ENCODE data around the gene NPAS4.
"Not testable (repeated sequence)": the region's sequence is repeated elsewhere in the genome, so short reads cannot be mapped to it uniquely, and the experiment has no call there.

The NPAS4 gene

DNA sequence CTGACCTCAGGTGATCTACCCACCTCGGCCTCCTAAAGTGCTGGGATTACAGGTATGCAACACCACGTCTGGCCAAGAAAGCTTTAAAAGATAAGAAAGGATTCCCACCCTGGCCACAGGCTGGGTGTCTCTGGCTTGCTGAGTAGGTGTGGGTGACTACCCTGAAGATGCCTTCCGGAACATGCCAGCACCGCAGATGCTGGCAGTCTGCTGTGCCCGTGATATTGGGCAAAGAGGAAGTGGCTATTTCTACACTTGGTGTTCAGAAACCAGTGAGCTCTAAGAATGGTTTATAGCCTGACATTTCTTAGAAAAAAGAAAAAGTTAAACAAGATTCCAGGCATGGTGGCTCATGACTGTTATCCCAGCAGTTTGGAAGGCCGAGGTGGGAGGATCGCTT lies 11.8 kb downstream of the NPAS4 start:
- no peaks in the 10 kb centered on the region for H3K27me3 ChIP-seq (ENCODE audit: control insufficient read depth, low read length)
- H3K27ac ChIP-seq (ENCODE audit: low read depth, low read length): no peak overlapping the region
- no peaks in the 10 kb centered on the region for H4K20me1 ChIP-seq (ENCODE audit: control insufficient read depth, insufficient read depth, low read depth, low read length)
- H3K36me3 ChIP-seq (ENCODE audit: control insufficient read depth, low read length): peaks cover 22% of the 10 kb centered on the region
- H3K4me1 ChIP-seq (ENCODE audit: control insufficient read depth, low read length): peaks cover 2% of the 10 kb centered on the region; the same call in 1 of the 2 replicates
- no peak for TF ChIP-seq EZH2phosphoT487 (IDR thresholded peaks at IDR 0.05; ENCODE audit: borderline replicate concordance, low read length)
- TF ChIP-seq, protein P1, sequence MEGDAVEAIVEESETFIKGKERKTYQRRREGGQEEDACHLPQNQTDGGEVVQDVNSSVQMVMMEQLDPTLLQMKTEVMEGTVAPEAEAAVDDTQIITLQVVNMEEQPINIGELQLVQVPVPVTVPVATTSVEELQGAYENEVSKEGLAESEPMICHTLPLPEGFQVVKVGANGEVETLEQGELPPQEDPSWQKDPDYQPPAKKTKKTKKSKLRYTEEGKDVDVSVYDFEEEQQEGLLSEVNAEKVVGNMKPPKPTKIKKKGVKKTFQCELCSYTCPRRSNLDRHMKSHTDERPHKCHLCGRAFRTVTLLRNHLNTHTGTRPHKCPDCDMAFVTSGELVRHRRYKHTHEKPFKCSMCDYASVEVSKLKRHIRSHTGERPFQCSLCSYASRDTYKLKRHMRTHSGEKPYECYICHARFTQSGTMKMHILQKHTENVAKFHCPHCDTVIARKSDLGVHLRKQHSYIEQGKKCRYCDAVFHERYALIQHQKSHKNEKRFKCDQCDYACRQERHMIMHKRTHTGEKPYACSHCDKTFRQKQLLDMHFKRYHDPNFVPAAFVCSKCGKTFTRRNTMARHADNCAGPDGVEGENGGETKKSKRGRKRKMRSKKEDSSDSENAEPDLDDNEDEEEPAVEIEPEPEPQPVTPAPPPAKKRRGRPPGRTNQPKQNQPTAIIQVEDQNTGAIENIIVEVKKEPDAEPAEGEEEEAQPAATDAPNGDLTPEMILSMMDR (IDR thresholded peaks at IDR 0.05; ENCODE audit: low read depth, low read length, poor library complexity, severe bottlenecking): no peak
- no peaks in the 10 kb centered on the region for H3K9me2 ChIP-seq (replicated peaks; ENCODE audit: control insufficient read depth, low read length)
- H3K4me3 ChIP-seq (ENCODE audit: low read length): no peak overlapping the region
- peaks cover 7% of the 10 kb centered on the region for H3K79me2 ChIP-seq (ENCODE audit: control insufficient read depth, low read length)
- no peaks in the 10 kb centered on the region for H3K9me3 ChIP-seq (ENCODE audit: control insufficient read depth, insufficient read depth, low read length)
- H3F3A ChIP-seq (ENCODE audit: control insufficient read depth, insufficient read depth): 0 out of 2 replicates have a peak, but pooled peaks cover 3% of the 10 kb centered on the region
- H3K4me2 ChIP-seq (ENCODE audit: low read length): no peak overlapping the region

DNA sequence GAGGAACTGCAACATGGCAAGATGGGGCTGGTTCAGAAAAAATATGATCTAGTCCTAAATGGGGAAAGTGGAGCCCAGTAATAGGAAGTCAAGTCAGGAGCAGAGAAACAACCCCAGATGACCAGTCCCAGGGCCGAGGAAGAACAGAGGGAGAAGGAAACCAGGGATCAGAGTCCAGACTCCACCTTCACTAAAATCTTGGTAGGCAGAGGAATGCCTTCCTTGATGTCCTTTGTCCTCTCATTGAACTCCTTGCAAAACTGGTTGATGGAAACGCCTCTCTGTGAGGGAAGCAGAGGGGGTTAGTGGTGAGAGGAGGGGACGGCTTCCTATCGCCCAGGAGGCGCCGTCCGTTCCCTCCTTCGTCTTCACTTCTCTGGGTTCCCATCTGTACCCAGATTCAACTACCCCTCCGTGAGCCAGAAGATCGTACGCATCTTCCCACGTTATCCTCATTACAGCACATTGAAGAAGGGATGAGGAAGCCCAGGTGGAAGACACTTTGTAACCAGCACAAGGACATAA lies 17.2 kb downstream of the NPAS4 start:
- H3K9me3 ChIP-seq (ENCODE audit: control insufficient read depth, insufficient read depth, low read length): peaks cover 5% of the 10 kb centered on the region
- no peaks in the 10 kb centered on the region for H3K27me3 ChIP-seq (ENCODE audit: control insufficient read depth, low read length)
- TF ChIP-seq, protein P1 (IDR thresholded peaks at IDR 0.05; ENCODE audit: low read depth, low read length, poor library complexity, severe bottlenecking): no peak
- no peak for TF ChIP-seq EZH2phosphoT487 (IDR thresholded peaks at IDR 0.05; ENCODE audit: borderline replicate concordance, low read length)
- peaks cover 16% of the 10 kb centered on the region for H3K79me2 ChIP-seq (ENCODE audit: control insufficient read depth, low read length)
- H3K4me1 ChIP-seq (ENCODE audit: control insufficient read depth, low read length): peaks cover 7% of the 10 kb centered on the region
- no peaks in the 10 kb centered on the region for H4K20me1 ChIP-seq (ENCODE audit: control insufficient read depth, insufficient read depth, low read depth, low read length)
- H3F3A ChIP-seq (ENCODE audit: control insufficient read depth, insufficient read depth): no peaks in the 10 kb centered on the region
- H3K36me3 ChIP-seq (ENCODE audit: control insufficient read depth, low read length): peaks cover 22% of the 10 kb centered on the region
- peak overlapping the region; percentile 63 for H3K27ac ChIP-seq (ENCODE audit: low read depth, low read length)
- H3K4me2 ChIP-seq (ENCODE audit: low read length): peak overlapping the region; percentile 84
- H3K9me2 ChIP-seq (replicated peaks; ENCODE audit: control insufficient read depth, low read length): no peaks in the 10 kb centered on the region
- peak overlapping the region; percentile 73 for H3K4me3 ChIP-seq (ENCODE audit: low read length)

DNA sequence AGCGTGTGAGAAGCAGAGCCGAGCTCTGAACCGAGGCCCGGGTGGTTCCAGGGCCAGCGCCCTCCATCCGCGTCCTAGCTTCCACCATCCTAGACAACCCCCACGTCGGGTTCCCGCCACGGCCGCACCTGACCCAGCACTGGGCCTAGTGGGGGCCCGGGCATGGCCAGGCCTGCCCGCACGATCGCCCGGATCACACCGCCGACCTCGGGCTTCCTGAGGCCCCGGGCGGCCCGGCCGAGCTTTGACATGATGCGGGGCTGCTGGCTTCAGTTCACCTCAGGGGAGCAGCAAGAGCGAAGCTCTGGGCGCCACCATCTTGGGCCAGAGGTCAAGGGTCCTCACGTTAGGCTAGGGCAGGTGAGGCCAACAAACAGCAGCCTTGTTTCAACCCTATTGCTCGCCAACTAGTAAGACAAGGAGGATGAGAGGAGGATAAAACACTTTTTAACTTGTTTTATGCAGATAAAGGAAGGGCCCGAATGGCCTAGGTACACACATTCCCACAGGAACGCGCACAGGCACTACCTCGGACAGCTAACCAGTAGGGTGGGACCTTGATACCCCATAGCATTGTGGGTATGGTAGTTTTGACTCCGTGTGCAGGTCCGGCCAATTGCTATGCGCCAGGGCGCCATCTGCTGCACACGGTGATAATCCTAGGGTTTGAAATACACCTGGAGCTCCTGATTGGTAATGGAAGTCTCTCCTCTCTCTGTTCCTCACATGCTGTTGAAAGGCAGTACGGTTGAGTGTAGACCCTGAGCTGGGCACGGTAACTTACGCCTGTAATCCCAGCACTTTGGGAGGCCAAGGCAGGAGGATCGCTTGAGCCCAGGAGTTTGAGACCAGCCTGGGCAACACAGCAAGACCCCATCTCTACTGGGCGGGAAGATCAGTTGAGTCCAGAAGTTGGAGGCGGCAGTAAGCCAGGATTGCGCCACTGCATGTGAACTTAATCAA lies 17.9 kb downstream of the NPAS4 start, which contains the start of gene MRPL11:
Gene MRPL11 (minus strand): TSS at position 345 of the 963 bp plus-strand sequence. CDS start 94 bp downstream, at position 251.
- H3K27ac ChIP-seq (ENCODE audit: low read depth, low read length): peak within 1 kb of the TSS; percentile 63
- H3K4me3 ChIP-seq (ENCODE audit: low read length): peak within 1 kb of the TSS; percentile 73

DNA sequence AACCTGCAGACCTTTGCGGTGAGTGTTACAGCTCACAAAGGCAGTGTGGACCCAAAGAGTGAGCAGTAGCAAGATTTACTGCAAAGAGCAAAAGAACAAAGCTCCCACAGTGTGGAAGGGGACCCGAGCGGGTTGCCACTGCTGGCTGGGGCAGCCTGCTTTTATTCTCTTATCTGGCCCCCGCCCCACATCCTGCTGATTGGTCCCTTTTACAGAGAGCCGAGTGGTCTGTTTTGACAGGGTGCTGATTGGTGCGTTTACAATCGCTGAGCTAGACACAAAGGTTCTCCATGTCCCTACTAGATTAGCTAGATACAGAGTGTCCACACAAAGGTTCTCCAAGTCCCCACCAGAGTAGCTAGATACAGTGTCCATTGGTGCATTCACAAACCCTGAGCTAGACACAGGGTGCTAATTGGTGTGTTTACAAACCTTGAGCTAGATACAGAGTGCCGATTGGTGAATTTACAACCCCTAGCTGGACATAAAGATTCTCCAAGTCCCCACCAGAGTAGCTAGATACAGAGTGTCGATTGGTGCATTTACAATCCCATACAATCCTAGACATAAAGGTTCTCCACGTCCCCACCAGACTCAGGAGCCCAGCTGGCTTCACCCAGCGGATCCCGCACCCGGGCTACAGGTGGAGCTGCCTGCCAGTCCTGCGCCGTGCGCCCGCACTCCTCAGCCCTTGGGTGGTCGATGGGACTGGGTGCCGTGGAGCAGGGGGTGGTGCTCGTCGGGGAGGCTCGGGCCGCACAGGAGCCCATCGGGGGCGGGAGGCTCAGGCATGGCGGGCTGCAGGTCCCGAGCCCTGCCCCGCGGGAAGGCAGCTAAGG lies 19.5 kb downstream of the NPAS4 start:
- H4K20me1 ChIP-seq (ENCODE audit: control insufficient read depth, insufficient read depth, low read depth, low read length); H3K27ac ChIP-seq (ENCODE audit: low read depth, low read length); H3K4me1 ChIP-seq (ENCODE audit: control insufficient read depth, low read length); H3K27me3 ChIP-seq (ENCODE audit: control insufficient read depth, low read length); H3K9me2 ChIP-seq (replicated peaks; ENCODE audit: control insufficient read depth, low read length); H3K4me3 ChIP-seq (ENCODE audit: low read length); H3F3A ChIP-seq (ENCODE audit: control insufficient read depth, insufficient read depth); H3K4me2 ChIP-seq (ENCODE audit: low read length): not testable (repeated sequence)
- peaks cover 19% of the 10 kb centered on the region for H3K36me3 ChIP-seq (ENCODE audit: control insufficient read depth, low read length)
- peaks cover 15% of the 10 kb centered on the region for H3K9me3 ChIP-seq (ENCODE audit: control insufficient read depth, insufficient read depth, low read length)
- peaks cover 16% of the 10 kb centered on the region for H3K79me2 ChIP-seq (ENCODE audit: control insufficient read depth, low read length)

More for the DNA sequence above, 17.9 kb downstream of the NPAS4 start, which contains the start of gene MRPL11:
- TF ChIP-seq, protein P1 (IDR thresholded peaks at IDR 0.05; ENCODE audit: low read depth, low read length, poor library complexity, severe bottlenecking): peak; percentile 88
- no peak for TF ChIP-seq EZH2phosphoT487 (IDR thresholded peaks at IDR 0.05; ENCODE audit: borderline replicate concordance, low read length)
- Histone ChIP-seq H3K27me3 (ENCODE audit: control insufficient read depth, low read length) (no peaks in the 10 kb centered on the region), H4K20me1 (ENCODE audit: control insufficient read depth, insufficient read depth, low read depth, low read length) (no peaks in the 10 kb centered on the region), H3F3A (ENCODE audit: control insufficient read depth, insufficient read depth) (no peaks in the 10 kb centered on the region), H3K9me2 (replicated peaks; ENCODE audit: control insufficient read depth, low read length) (no peaks in the 10 kb centered on the region), H3K36me3 (ENCODE audit: control insufficient read depth, low read length) (peaks cover 22% of the 10 kb centered on the region), H3K4me2 (ENCODE audit: low read length) (peak within 1 kb of the TSS; percentile 84), H3K79me2 (ENCODE audit: control insufficient read depth, low read length) (peaks cover 16% of the 10 kb centered on the region), H3K9me3 (ENCODE audit: control insufficient read depth, insufficient read depth, low read length) (peaks cover 13% of the 10 kb centered on the region), H3K4me1 (ENCODE audit: control insufficient read depth, low read length) (peaks cover 7% of the 10 kb centered on the region)

DNA sequence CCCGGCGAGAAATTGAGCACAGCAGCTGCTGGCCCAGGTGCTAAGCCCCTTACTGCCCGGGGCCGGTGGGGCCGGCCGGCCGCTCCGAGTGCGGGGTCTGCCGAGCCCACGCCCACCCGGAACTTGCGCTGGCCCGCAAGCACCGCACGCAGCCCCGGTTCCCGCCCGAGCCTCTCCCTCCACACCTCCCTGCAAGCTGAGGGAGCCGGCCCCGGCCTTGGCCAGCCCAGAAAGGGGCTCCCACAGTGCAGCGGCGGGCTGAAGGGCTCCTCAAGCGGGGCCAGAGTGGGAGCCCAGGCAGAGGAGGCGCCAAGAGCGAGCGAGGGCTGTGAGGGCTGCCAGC lies 20.1 kb downstream of the NPAS4 start:
- not testable (repeated sequence) for H3K4me3 ChIP-seq (ENCODE audit: low read length); H4K20me1 ChIP-seq (ENCODE audit: control insufficient read depth, insufficient read depth, low read depth, low read length); H3K27ac ChIP-seq (ENCODE audit: low read depth, low read length); H3K27me3 ChIP-seq (ENCODE audit: control insufficient read depth, low read length); H3K9me2 ChIP-seq (replicated peaks; ENCODE audit: control insufficient read depth, low read length); H3K4me2 ChIP-seq (ENCODE audit: low read length); H3F3A ChIP-seq (ENCODE audit: control insufficient read depth, insufficient read depth); H3K4me1 ChIP-seq (ENCODE audit: control insufficient read depth, low read length)
- peaks cover 16% of the 10 kb centered on the region for H3K79me2 ChIP-seq (ENCODE audit: control insufficient read depth, low read length)
- H3K9me3 ChIP-seq (ENCODE audit: control insufficient read depth, insufficient read depth, low read length): peaks cover 15% of the 10 kb centered on the region
- H3K36me3 ChIP-seq (ENCODE audit: control insufficient read depth, low read length): peaks cover 13% of the 10 kb centered on the region
